ENCODE results near the gene CEP76.

Gene CEP76

GRCh38 chr18:12702221-12703095, at the start of gene CEP76, which contains the start of gene PSMG2:
CEP76 (minus strand) TSS chr18:12702723; CDS start chr18:12702548, 175 bp downstream.
PSMG2 (plus strand) TSS chr18:12703042; CDS start chr18:12703108, 66 bp downstream.
- in situ Hi-C loops (cut with HindIII; ENCODE audit: low pct_ligation_motif_present, low sequenced_read_pairs), result no loop called here
- DNase-seq, result peak; percentile 84
- Histone ChIP-seq H3K27me3 (replicated peaks) (no peaks in the 10 kb centered on the region), H3K27ac (peak within 1 kb of the TSS; percentile 100), H3K36me3 (replicated peaks) (peaks cover 9% of the 10 kb centered on the region), H3K4me3 (ENCODE audit: low read depth, low read length) (peak within 1 kb of the TSS; percentile 94)
- TF ChIP-seq CTCF (IDR thresholded peaks at IDR 0.05; ENCODE audit: low read depth, low read length, missing control alignments), result peak; percentile 4

- Histone ChIP-seq H3K27me3 (replicated peaks) (no peaks in the 10 kb centered on the region), H3K27ac (no peak overlapping the region), H3K36me3 (replicated peaks) (no peaks in the 10 kb centered on the region), H3K4me3 (ENCODE audit: low read depth, low read length) (no peak overlapping the region)
- no peak for TF ChIP-seq CTCF (IDR thresholded peaks at IDR 0.05; ENCODE audit: low read depth, low read length, missing control alignments)
- DNase-seq, result no peak
- in situ Hi-C loops (cut with HindIII; ENCODE audit: low pct_ligation_motif_present, low sequenced_read_pairs), result no loop called here
Measured at GRCh38 chr18:12751891-12752290, 49.4 kb upstream of the CEP76 start.

- DNase-seq, result no peak
- TF ChIP-seq CTCF (IDR thresholded peaks at IDR 0.05; ENCODE audit: low read depth, low read length, missing control alignments), result no peak
- no peak overlapping the region for H3K4me3 ChIP-seq (ENCODE audit: low read depth, low read length)
- no peaks in the 10 kb centered on the region for H3K36me3 ChIP-seq (replicated peaks)
- in situ Hi-C loops (cut with HindIII; ENCODE audit: low pct_ligation_motif_present, low sequenced_read_pairs), result no loop called here
- H3K27me3 ChIP-seq (replicated peaks), result no peaks in the 10 kb centered on the region
- no peak overlapping the region for H3K27ac ChIP-seq
Measured at GRCh38 chr18:12751503-12751884, 49.0 kb upstream of the CEP76 start.

GRCh38 chr18:12750715-12751502, 48.4 kb upstream of the CEP76 start:
- Histone ChIP-seq H3K4me3 (ENCODE audit: low read depth, low read length) (no peak overlapping the region), H3K27me3 (replicated peaks) (no peaks in the 10 kb centered on the region), H3K27ac (no peak overlapping the region), H3K36me3 (replicated peaks) (no peaks in the 10 kb centered on the region)
- no peak for DNase-seq
- no peak for TF ChIP-seq CTCF (IDR thresholded peaks at IDR 0.05; ENCODE audit: low read depth, low read length, missing control alignments)
- in situ Hi-C loops (cut with HindIII; ENCODE audit: low pct_ligation_motif_present, low sequenced_read_pairs), result no loop called here

GRCh38 chr18:12750076-12750714, 47.7 kb upstream of the CEP76 start:
- in situ Hi-C loops (cut with HindIII; ENCODE audit: low pct_ligation_motif_present, low sequenced_read_pairs), result no loop called here

More at GRCh38 chr18:12750076-12750714, 47.7 kb upstream of the CEP76 start:
- no peak for DNase-seq
- Histone ChIP-seq H3K4me3 (ENCODE audit: low read depth, low read length) (no peak overlapping the region), H3K27me3 (replicated peaks) (no peaks in the 10 kb centered on the region), H3K36me3 (replicated peaks) (no peaks in the 10 kb centered on the region), H3K27ac (no peak overlapping the region)
- no peak for TF ChIP-seq CTCF (IDR thresholded peaks at IDR 0.05; ENCODE audit: low read depth, low read length, missing control alignments)

Data from brain microvascular endothelial cell (primary cell).